ENCODE data around the gene THG1L. TPM values are rescaled to one million over a fixed set of nuclear protein-coding genes. Genes with fewer than 3 reads are reported as not detected.

Gene THG1L
- total RNA-seq, 4 donors from 2014 or later, result 9.3 to 14.1 (median 11.3) TPM

DNA sequence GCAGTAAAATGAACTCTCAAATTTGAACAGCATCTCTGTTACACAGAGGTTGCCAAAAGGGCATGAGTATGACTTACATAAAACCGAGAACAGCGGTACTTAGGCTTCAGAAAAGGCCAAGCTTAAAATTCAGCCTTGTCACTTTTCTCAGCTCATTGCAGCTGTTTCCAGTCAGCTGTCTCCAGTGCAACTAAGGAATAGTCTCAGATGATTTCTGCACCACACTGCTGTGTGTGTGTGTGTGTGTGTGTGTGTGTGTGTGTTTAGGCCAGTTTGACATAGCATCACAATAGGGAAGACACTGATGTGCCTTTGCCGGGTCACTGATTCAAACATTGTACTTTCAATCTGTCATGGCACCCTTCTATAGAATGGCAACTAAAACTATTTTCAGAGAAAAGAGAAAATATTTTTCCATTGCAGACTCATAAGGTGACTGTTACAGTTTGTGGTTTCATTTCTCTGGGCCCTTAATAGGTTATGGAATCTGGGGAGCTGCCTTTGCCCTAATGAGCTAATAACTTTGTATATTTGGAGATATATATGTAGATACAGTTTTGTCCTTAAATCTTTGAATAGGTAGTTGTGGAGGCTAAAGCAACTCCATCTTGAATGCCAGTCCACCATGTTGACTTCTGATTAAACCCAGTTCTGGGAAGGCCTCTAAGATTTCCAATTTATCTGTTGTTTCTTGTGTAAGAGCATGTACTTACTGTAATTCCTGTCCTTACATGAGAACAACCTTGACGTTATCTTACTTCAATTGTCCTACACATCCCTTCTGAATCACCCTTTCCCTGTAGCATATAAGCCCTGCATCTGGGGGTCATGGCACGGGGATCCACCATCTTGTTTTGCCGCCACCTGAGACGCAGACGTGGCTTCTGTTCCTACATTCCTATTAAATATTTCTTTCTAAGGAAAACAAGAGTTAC lies 16.8 kb downstream of the THG1L start:
- intact Hi-C loops (cut with DNase I; ENCODE audit: low total_unique reads), result loop anchor here (10.0 kb wide), 1 partner anchor 423 kb away; no protein-coding TSS in a partner anchor
- DNase-seq (ENCODE audit: low spot score in 2 of 2), result no peak
- WGBS, 2 donors, result 92 to 93% methylated on average over 8 of the region's 8 CpGs

DNA sequence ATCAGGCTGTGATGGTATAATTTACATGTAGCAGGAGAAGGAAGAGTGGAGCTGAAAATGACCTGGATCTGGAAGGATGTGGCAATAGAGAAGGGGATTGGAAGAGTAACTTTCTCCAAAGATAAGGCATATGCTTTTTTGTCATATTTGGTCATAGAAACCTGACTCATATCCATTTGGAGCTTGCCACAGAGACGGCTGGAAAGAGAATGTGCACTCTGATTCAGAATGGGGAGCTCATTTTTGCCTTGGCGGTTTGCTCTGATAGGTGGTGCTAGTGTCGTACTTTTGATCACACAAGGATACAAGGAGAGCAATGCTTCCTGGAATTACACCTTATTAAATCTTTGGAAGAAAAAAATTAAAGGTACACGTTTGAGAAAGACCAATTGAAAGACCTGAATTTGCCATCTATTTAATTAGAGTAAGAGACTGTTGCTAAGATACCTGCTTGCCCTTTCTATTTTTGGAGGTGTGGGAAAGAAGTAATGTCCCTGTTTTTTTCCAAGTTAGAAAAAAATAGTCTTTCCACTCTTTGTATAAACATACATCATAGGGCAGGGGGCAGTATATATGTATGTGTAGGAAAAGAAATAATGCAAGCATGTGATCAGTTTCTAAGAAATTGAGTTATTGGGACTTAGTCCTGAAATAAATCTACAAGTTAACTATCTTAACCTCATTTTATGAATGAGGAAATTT lies 17.7 kb downstream of the THG1L start:
- intact Hi-C loops (cut with DNase I; ENCODE audit: low total_unique reads), result loop anchor here (10.0 kb wide), 1 partner anchor 424 kb away; no protein-coding TSS in a partner anchor
- TF ChIP-seq, protein P1, sequence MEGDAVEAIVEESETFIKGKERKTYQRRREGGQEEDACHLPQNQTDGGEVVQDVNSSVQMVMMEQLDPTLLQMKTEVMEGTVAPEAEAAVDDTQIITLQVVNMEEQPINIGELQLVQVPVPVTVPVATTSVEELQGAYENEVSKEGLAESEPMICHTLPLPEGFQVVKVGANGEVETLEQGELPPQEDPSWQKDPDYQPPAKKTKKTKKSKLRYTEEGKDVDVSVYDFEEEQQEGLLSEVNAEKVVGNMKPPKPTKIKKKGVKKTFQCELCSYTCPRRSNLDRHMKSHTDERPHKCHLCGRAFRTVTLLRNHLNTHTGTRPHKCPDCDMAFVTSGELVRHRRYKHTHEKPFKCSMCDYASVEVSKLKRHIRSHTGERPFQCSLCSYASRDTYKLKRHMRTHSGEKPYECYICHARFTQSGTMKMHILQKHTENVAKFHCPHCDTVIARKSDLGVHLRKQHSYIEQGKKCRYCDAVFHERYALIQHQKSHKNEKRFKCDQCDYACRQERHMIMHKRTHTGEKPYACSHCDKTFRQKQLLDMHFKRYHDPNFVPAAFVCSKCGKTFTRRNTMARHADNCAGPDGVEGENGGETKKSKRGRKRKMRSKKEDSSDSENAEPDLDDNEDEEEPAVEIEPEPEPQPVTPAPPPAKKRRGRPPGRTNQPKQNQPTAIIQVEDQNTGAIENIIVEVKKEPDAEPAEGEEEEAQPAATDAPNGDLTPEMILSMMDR (IDR thresholded peaks at IDR 0.05), result no peak
- no peak overlapping the region for H3K4me3 ChIP-seq (ENCODE audit: low read depth, poor library complexity, severe bottlenecking)
- DNase-seq (ENCODE audit: low spot score in 2 of 2), result no peak
- WGBS, 2 donors, result 73 to 83% methylated on average over 4 of the region's 4 CpGs

More for the DNA sequence above, 16.8 kb downstream of the THG1L start:
- H3K4me3 ChIP-seq (ENCODE audit: low read depth, poor library complexity, severe bottlenecking), result no peak overlapping the region
- TF ChIP-seq, protein P1 (IDR thresholded peaks at IDR 0.05), result no peak
- no peak for TF ChIP-seq POLR2A (IDR thresholded peaks at IDR 0.05)

DNA sequence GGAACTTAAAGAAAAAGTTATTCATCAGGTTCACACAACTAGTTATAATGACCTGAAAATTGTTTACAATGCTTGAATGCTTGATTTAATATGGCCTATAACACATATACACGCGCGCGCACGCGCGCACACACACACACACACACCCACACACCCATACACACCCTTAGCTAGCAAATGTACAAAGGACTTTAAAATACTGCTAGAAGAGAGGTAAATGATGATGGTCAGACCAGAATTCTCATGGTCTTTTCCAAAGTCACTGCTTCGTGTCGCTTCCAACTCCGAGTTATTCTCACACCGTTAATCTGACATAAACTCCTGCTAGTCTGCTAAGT lies 18.2 kb downstream of the THG1L start:
- no peak for DNase-seq (ENCODE audit: low spot score in 2 of 2)
- intact Hi-C loops (cut with DNase I; ENCODE audit: low total_unique reads), result loop anchor here (10.0 kb wide), 1 partner anchor 425 kb away; no protein-coding TSS in a partner anchor
- 88 to 90% methylated on average over 11 of the region's 11 CpGs for WGBS, 2 donors
- no peak for TF ChIP-seq POLR2A (IDR thresholded peaks at IDR 0.05)
- TF ChIP-seq, protein P1 (IDR thresholded peaks at IDR 0.05), result no peak
- no peak overlapping the region for H3K4me3 ChIP-seq (ENCODE audit: low read depth, poor library complexity, severe bottlenecking)

DNA sequence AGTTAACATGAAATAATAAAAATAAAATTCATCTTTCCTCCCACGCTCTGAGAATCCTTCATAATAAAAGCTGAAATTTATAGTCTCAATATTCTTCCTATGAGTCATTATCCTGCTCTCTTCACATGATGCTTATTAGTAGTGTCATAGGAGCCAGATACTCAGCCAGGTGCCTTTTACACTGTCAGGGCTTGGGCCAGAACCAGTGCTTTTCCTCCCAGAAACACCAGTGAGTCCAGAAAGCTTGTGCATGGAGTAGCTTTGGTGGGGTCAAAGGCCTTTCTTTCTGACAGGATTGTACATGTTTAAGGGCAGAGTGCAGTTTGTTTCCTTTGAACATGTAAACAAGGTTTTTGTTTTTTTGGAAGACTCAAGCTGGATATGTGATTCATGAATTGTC lies 19.1 kb downstream of the THG1L start:
- no peak for DNase-seq (ENCODE audit: low spot score in 2 of 2)
- no peak for TF ChIP-seq POLR2A (IDR thresholded peaks at IDR 0.05)
- TF ChIP-seq, protein P1 (IDR thresholded peaks at IDR 0.05), result no peak
- H3K4me3 ChIP-seq (ENCODE audit: low read depth, poor library complexity, severe bottlenecking), result no peak overlapping the region
- WGBS, 2 donors, result 36 to 65% methylated on average over 1 of the region's 1 CpG
- intact Hi-C loops (cut with DNase I; ENCODE audit: low total_unique reads), result no loop called here

DNA sequence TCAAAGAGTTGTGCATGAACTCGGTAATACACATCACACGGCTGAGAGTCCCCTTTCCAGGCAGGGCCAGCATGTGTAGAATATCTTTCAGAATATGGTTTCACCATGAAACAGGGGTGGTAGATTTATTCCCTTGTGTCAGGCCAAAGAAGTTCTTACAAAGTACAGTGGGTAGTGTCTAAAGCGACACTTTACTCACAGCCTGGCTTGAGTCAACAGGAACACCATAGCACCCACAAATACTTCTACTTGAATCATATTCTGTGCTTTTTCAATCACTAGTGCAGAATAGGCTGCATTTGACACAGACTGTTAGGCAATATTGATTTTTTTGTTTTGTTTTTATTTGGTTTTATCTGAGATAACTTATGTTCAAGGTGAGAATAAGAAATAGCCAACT lies 24.9 kb downstream of the THG1L start:
- intact Hi-C loops (cut with DNase I; ENCODE audit: low total_unique reads), result no loop called here

More for the DNA sequence above, 24.9 kb downstream of the THG1L start:
- 81 to 96% methylated on average over 3 of the region's 3 CpGs for WGBS, 2 donors
- H3K4me3 ChIP-seq (ENCODE audit: low read depth, poor library complexity, severe bottlenecking), result no peak overlapping the region
- TF ChIP-seq, protein P1 (IDR thresholded peaks at IDR 0.05), result no peak
- no peak for TF ChIP-seq POLR2A (IDR thresholded peaks at IDR 0.05)
- DNase-seq (ENCODE audit: low spot score in 2 of 2), result no peak
